Common myeloid progenitor, CD34-positive (primary cell): ENCODE results near the gene C16orf74.

Experiments
- CTCF ChIA-PET: fragments of 350-600 bp; sonication (Branson Sonifier 250); formaldehyde crosslinking; loops from one replicate; lab custom pipeline; 2021; ENCODE audit warnings: antibody characterized with exemption; lab: Charles Lee
- POLR2A ChIA-PET: fragments of 350-600 bp; sonication (Branson Sonifier 250); formaldehyde crosslinking; loops from one replicate; lab custom pipeline; 2021; ENCODE audit warnings: antibody characterized with exemption; lab: Charles Lee
- DNase-seq, 3 donors: peaks; one replicate each; pipeline versions ENCODE4 v3.0.0 to v3.0.0-alpha.2; 2013
- H3K27ac ChIP-seq, 2 experiments: 1 replicate in 1 of 2; 2 replicates in 1 of 2; pipeline ENCODE4 v1.7.0; 2013; ENCODE audit warnings: inconsistent platforms in 2 of 2, low read length in 2 of 2, mild to moderate bottlenecking in 2 of 2, low read depth in 1 of 2, moderate library complexity in 1 of 2; ENCODE audit not compliant: severe bottlenecking in 2 of 2, insufficient read depth in 1 of 2, poor library complexity in 1 of 2
- H3K27me3 ChIP-seq, 5 experiments: replicated peaks in 2 of 5; 1 replicate in 3 of 5; 2 replicates in 2 of 5; pipeline versions ENCODE4 v1.6.1 to v1.7.0; 2013; ENCODE audit warnings: low read length in 4 of 5, mild to moderate bottlenecking in 2 of 5, moderate library complexity in 2 of 5, inconsistent platforms in 1 of 5; ENCODE audit not compliant: insufficient read depth in 5 of 5, control insufficient read depth in 4 of 5
- H3K36me3 ChIP-seq, 4 experiments: 1 replicate in 2 of 4; 2 replicates in 2 of 4; pipeline versions ENCODE4 v1.6.1 to v1.7.0; 2013; ENCODE audit warnings: low read length in 3 of 4, control low read depth in 1 of 4, mild to moderate bottlenecking in 1 of 4; ENCODE audit not compliant: control insufficient read depth in 4 of 4, insufficient read depth in 4 of 4
- H3K4me1 ChIP-seq, 4 experiments: 1 replicate in 3 of 4; 2 replicates in 1 of 4; pipeline versions ENCODE4 v1.6.1 to v1.7.1; 2013; ENCODE audit warnings: low read length in 3 of 4, mild to moderate bottlenecking in 3 of 4, control low read depth in 1 of 4, inconsistent platforms in 1 of 4, moderate library complexity in 1 of 4; ENCODE audit not compliant: control insufficient read depth in 4 of 4, insufficient read depth in 4 of 4; ENCODE audit errors: control extremely low read depth in 1 of 4
- H3K4me3 ChIP-seq, 7 experiments: 1 replicate in 4 of 7; 2 replicates in 3 of 7; pipeline versions ENCODE4 v1.5.1 to v1.7.0; 2013; ENCODE audit warnings: mild to moderate bottlenecking in 7 of 7, low read length in 6 of 7, moderate library complexity in 6 of 7, inconsistent platforms in 2 of 7, low read depth in 2 of 7, control low read depth in 1 of 7; ENCODE audit not compliant: insufficient read depth in 4 of 7, control insufficient read depth in 1 of 7; ENCODE audit errors: extremely low read depth in 1 of 7
- H3K9me3 ChIP-seq, 5 experiments: 1 replicate in 4 of 5; 2 replicates in 1 of 5; pipeline versions ENCODE4 v1.6.1 to v1.7.1; 2013; ENCODE audit warnings: low read length in 4 of 5, mild to moderate bottlenecking in 2 of 5, inconsistent platforms in 1 of 5, low read depth in 1 of 5, moderate library complexity in 1 of 5; ENCODE audit not compliant: control insufficient read depth in 4 of 5, insufficient read depth in 2 of 5; ENCODE audit errors: control extremely low read depth in 1 of 5
- WGBS: methylation state at CpG from one replicate; pipeline ENCODE4 v1.1.5; 2013; ENCODE audit not compliant: insufficient coverage; 5-methylcytosine and 5-hydroxymethylcytosine counted together

The C16orf74 gene

GRCh38 chr16:85750146-85750826, 610 bp downstream of the C16orf74 start:
- H3K9me3 ChIP-seq: no peaks in the 10 kb centered on the region
- ChIA-PET CTCF (interaction anchor here (1.0 to 1.6 kb wide), 2 partner anchors 11 to 33 kb away, joined by 3 to 4 read pairs; no protein-coding TSS in a partner anchor), POLR2A (no interaction called here)
- H3K4me3 ChIP-seq: peak overlapping the region; percentile 28 to 69 (median 66)
- DNase-seq: peak in 2 of 3 donors; percentile 71 to 72
- H3K27me3 ChIP-seq: peaks cover 0 to 28% (median 9%) of the 10 kb centered on the region in 5 experiments
- peaks cover 0 to 37% (median 20%) of the 10 kb centered on the region in 4 experiments for H3K4me1 ChIP-seq
- H3K27ac ChIP-seq: no peak overlapping the region
- WGBS: under 1% methylated on average over 35 of the region's 51 CpGs
- H3K36me3 ChIP-seq: peaks cover 0 to 2% (median 0%) of the 10 kb centered on the region in 4 experiments

- 30% methylated on average over 13 of the region's 14 CpGs for WGBS
- Histone ChIP-seq H3K4me1 (peaks cover 0 to 36% (median 20%) of the 10 kb centered on the region in 4 experiments), H3K27ac (no peak overlapping the region), H3K9me3 (no peaks in the 10 kb centered on the region), H3K36me3 (peaks cover 0 to 2% (median 0%) of the 10 kb centered on the region in 4 experiments), H3K4me3 (peak overlapping the region in 5 of 7 experiments; percentile 32 to 69 (median 68)), H3K27me3 (peaks cover 0 to 28% (median 9%) of the 10 kb centered on the region in 5 experiments)
- no peak for DNase-seq
- ChIA-PET POLR2A (no interaction called here), CTCF (interaction anchor here (1.0 to 1.6 kb wide), 3 partner anchors 9 to 33 kb away, joined by 3 to 4 read pairs (median 4); no protein-coding TSS in a partner anchor)
These were observed 1.1 kb downstream of the C16orf74 start for GRCh38 chr16:85749771-85750145.

- ChIA-PET CTCF (interaction anchor here (1.1 kb wide), 1 partner anchor 10 kb away, joined by 3 read pairs; no protein-coding TSS in a partner anchor), POLR2A (no interaction called here)
- peaks cover 0 to 20% (median 5%) of the 10 kb centered on the region in 5 experiments for H3K27me3 ChIP-seq
- H3K36me3 ChIP-seq: peaks cover 0 to 2% (median 0%) of the 10 kb centered on the region in 4 experiments
- peaks cover 0 to 26% (median 18%) of the 10 kb centered on the region in 4 experiments for H3K4me1 ChIP-seq
- no peak overlapping the region for H3K27ac ChIP-seq
- H3K9me3 ChIP-seq: no peaks in the 10 kb centered on the region
- no peak for DNase-seq
- WGBS: 86% methylated on average over 13 of the region's 13 CpGs
- no peak overlapping the region for H3K4me3 ChIP-seq
These were observed 4.3 kb downstream of the C16orf74 start for GRCh38 chr16:85746460-85747215.

- POLR2A ChIA-PET: no interaction called here
- H3K27ac ChIP-seq: no peak overlapping the region
- H3K27me3 ChIP-seq: no peaks in the 10 kb centered on the region
- H3K9me3 ChIP-seq: no peaks in the 10 kb centered on the region
- no peak overlapping the region for H3K4me3 ChIP-seq
- peaks cover 0 to 22% (median 21%) of the 10 kb centered on the region in 4 experiments for H3K4me1 ChIP-seq
- H3K36me3 ChIP-seq: no peaks in the 10 kb centered on the region
- CTCF ChIA-PET: no interaction called here
- WGBS: 84% methylated on average over 9 of the region's 13 CpGs
- DNase-seq: no peak
These were observed 11.8 kb downstream of the C16orf74 start for GRCh38 chr16:85738923-85739715.

GRCh38 chr16:85736921-85737320, 14.0 kb downstream of the C16orf74 start:
- 96% methylated on average over 8 of the region's 9 CpGs for WGBS
- ChIA-PET POLR2A (no interaction called here), CTCF (interaction anchor here (0.9 to 1.4 kb wide), 3 partner anchors 9 to 19 kb away, joined by 3 read pairs; no protein-coding TSS in a partner anchor)

GRCh38 chr16:85735946-85736345, 14.9 kb downstream of the C16orf74 start:
- no peaks in the 10 kb centered on the region for H3K36me3 ChIP-seq
- H3K27me3 ChIP-seq: no peaks in the 10 kb centered on the region
- H3K4me1 ChIP-seq: peaks cover 0 to 34% (median 28%) of the 10 kb centered on the region in 4 experiments
- H3K4me3 ChIP-seq: peak overlapping the region in 1 of 7 experiments; percentile 0
- CTCF ChIA-PET: interaction anchor here (1.1 to 1.4 kb wide), 2 partner anchors 10 to 26 kb away, joined by 3 read pairs; no protein-coding TSS in a partner anchor
- POLR2A ChIA-PET: no interaction called here
- no peaks in the 10 kb centered on the region for H3K9me3 ChIP-seq
- 100% methylated on average over 3 of the region's 6 CpGs for WGBS
- no peak overlapping the region for H3K27ac ChIP-seq
- DNase-seq: no peak

More at GRCh38 chr16:85736921-85737320, 14.0 kb downstream of the C16orf74 start:
- Histone ChIP-seq H3K27ac (no peak overlapping the region), H3K9me3 (no peaks in the 10 kb centered on the region), H3K36me3 (no peaks in the 10 kb centered on the region), H3K27me3 (no peaks in the 10 kb centered on the region), H3K4me1 (peaks cover 0 to 32% (median 26%) of the 10 kb centered on the region in 4 experiments), H3K4me3 (no peak overlapping the region)
- no peak for DNase-seq
